Measurements from ENCODE around the gene KIAA0232.

The KIAA0232 gene

DNA sequence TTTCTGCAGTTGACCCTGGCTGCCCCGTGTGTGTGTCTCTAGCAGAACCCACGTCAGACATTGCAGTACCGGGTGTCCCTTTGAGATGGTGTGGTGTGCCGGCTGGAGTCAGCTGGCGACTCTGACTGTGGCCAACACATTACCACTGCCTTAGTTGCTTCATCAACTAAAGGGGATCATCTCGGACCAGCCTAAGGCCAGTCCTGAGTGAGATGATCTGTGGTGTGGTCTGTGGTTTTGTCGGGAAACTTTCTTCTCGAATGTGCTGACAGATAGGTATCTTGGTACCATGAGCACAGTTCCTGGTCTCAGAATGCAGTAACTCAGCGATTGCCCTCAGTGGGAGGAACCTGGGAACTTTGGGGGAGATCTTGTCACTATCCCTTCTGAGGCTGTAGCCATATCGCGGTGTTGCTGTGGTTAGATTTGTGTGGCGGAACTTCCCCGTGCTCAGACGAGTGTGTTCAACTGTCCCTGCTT, 142.9 kb downstream of the KIAA0232 start:
- Histone ChIP-seq H3K27ac (ENCODE audit: poor library complexity, severe bottlenecking) (no peak overlapping the region), H3K9me3 (ENCODE audit: severe bottlenecking) (no peaks in the 10 kb centered on the region), H3K4me1 (ENCODE audit: insufficient read depth, poor library complexity, severe bottlenecking) (no peaks in the 10 kb centered on the region), H3K4me3 (ENCODE audit: severe bottlenecking) (no peak overlapping the region), H3K36me3 (ENCODE audit: low read depth) (peaks cover 9% of the 10 kb centered on the region; the same call in 1 of the 2 replicates), H3K27me3 (ENCODE audit: insufficient read depth, poor library complexity, severe bottlenecking) (no peaks in the 10 kb centered on the region)
- TF ChIP-seq, protein P1, sequence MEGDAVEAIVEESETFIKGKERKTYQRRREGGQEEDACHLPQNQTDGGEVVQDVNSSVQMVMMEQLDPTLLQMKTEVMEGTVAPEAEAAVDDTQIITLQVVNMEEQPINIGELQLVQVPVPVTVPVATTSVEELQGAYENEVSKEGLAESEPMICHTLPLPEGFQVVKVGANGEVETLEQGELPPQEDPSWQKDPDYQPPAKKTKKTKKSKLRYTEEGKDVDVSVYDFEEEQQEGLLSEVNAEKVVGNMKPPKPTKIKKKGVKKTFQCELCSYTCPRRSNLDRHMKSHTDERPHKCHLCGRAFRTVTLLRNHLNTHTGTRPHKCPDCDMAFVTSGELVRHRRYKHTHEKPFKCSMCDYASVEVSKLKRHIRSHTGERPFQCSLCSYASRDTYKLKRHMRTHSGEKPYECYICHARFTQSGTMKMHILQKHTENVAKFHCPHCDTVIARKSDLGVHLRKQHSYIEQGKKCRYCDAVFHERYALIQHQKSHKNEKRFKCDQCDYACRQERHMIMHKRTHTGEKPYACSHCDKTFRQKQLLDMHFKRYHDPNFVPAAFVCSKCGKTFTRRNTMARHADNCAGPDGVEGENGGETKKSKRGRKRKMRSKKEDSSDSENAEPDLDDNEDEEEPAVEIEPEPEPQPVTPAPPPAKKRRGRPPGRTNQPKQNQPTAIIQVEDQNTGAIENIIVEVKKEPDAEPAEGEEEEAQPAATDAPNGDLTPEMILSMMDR (IDR thresholded peaks at IDR 0.05; ENCODE audit: poor library complexity, severe bottlenecking): no peak
- no peak for DNase-seq (ENCODE audit: low spot score)
- ATAC-seq (ENCODE audit: low read depth): no peak

DNA sequence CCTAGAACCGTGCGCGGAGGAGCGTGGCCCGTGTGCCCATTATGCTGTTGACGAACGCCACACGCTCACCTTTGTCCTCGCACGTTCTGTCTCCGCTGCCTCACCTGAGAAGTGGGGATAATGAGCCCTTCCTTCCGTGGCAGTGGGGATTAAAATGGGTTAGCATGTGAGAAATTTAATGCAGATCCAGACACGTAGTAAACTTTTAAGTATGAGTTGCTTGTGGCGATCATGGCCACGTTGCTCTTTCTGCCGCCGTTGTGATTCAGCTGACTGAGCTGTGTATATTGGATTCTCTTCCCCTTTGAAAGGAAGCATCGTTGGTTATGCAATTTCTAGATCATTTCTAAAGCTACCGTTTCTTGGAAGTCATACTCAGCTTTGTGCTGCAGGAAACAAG, 143.6 kb downstream of the KIAA0232 start:
- no peak overlapping the region for H3K27ac ChIP-seq (ENCODE audit: poor library complexity, severe bottlenecking)
- H3K4me1 ChIP-seq (ENCODE audit: insufficient read depth, poor library complexity, severe bottlenecking): no peaks in the 10 kb centered on the region
- peaks cover 9% of the 10 kb centered on the region; the same call in 1 of the 2 replicates for H3K36me3 ChIP-seq (ENCODE audit: low read depth)
- ATAC-seq (ENCODE audit: low read depth) (no peak), DNase-seq (ENCODE audit: low spot score) (no peak)
- no peak overlapping the region for H3K4me3 ChIP-seq (ENCODE audit: severe bottlenecking)
- H3K27me3 ChIP-seq (ENCODE audit: insufficient read depth, poor library complexity, severe bottlenecking): no peaks in the 10 kb centered on the region
- no peaks in the 10 kb centered on the region for H3K9me3 ChIP-seq (ENCODE audit: severe bottlenecking)
- TF ChIP-seq, protein P1 (IDR thresholded peaks at IDR 0.05; ENCODE audit: poor library complexity, severe bottlenecking): no peak

DNA sequence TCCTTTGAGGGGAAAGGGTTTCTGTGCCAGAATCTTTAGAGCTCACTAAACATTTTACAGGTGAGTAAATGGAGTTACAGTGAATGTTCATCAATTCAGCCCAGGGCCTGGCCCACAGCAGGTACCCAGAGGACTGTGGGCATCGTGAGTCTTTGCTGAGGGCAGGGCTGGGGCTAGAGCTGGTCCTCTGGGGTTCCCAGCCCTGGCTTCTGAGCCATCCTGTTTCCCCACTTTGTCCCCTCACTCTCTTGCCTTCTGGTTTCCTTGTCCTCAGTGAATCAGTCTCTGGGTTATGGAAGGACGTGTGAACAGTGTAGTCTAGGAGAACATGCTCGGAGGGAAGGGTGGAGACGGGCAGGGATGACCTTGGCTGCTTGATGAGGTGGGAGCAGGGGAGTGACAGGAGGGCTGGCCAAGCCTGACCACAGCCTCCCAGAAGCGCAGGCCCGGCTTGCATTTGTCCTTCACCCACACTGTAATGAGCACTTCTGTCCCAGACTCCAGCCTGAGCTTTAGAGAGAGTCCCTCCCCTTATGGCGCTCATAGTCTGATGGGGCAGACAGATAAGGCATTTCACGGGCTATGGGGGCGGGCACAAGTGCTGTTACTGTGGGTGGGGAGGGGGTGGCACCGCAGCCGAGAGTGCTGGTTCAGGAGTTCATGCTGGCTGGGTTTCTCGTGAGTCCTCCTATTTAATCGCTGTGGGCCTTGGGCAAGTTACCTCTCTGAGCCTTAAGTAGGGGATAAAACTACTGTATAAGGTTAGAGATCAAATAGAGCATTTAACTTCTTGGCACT, 144.4 kb downstream of the KIAA0232 start:
- no peak overlapping the region for H3K4me3 ChIP-seq (ENCODE audit: severe bottlenecking)
- H3K36me3 ChIP-seq (ENCODE audit: low read depth): peaks cover 9% of the 10 kb centered on the region; the same call in 1 of the 2 replicates
- H3K27me3 ChIP-seq (ENCODE audit: insufficient read depth, poor library complexity, severe bottlenecking): no peaks in the 10 kb centered on the region
- H3K27ac ChIP-seq (ENCODE audit: poor library complexity, severe bottlenecking): no peak overlapping the region
- TF ChIP-seq, protein P1 (IDR thresholded peaks at IDR 0.05; ENCODE audit: poor library complexity, severe bottlenecking): no peak
- DNase-seq (ENCODE audit: low spot score) (no peak), ATAC-seq (ENCODE audit: low read depth) (no peak)
- H3K4me1 ChIP-seq (ENCODE audit: insufficient read depth, poor library complexity, severe bottlenecking): no peaks in the 10 kb centered on the region
- no peaks in the 10 kb centered on the region for H3K9me3 ChIP-seq (ENCODE audit: severe bottlenecking)

DNA sequence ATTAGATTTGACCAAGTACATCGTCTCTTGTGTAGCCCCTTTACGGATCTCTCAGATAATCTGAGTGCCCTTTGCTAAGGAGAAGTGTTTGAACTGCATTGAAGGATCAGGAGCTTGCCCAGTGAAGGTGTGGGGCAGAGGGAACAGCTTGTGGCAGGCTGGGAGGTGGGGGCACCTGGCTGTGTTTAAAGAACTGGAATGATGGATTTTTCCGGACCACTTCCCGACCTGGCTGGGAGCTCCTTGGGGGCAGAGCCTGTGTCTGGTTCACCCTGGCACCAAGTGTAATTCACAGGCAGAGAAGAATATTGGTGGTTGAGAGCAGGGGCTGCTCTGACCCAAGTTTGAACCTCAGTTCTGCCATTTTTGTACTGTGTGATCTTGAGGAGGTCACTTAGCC, 145.6 kb downstream of the KIAA0232 start:
- DNase-seq (ENCODE audit: low spot score): no peak
- Histone ChIP-seq H3K9me3 (ENCODE audit: severe bottlenecking) (no peaks in the 10 kb centered on the region), H3K36me3 (ENCODE audit: low read depth) (peaks cover 9% of the 10 kb centered on the region; the same call in 1 of the 2 replicates), H3K27me3 (ENCODE audit: insufficient read depth, poor library complexity, severe bottlenecking) (no peaks in the 10 kb centered on the region), H3K4me3 (ENCODE audit: severe bottlenecking) (no peak overlapping the region), H3K4me1 (ENCODE audit: insufficient read depth, poor library complexity, severe bottlenecking) (no peaks in the 10 kb centered on the region), H3K27ac (ENCODE audit: poor library complexity, severe bottlenecking) (no peak overlapping the region)
- no peak for ATAC-seq (ENCODE audit: low read depth)
- TF ChIP-seq, protein P1 (IDR thresholded peaks at IDR 0.05; ENCODE audit: poor library complexity, severe bottlenecking): no peak

DNA sequence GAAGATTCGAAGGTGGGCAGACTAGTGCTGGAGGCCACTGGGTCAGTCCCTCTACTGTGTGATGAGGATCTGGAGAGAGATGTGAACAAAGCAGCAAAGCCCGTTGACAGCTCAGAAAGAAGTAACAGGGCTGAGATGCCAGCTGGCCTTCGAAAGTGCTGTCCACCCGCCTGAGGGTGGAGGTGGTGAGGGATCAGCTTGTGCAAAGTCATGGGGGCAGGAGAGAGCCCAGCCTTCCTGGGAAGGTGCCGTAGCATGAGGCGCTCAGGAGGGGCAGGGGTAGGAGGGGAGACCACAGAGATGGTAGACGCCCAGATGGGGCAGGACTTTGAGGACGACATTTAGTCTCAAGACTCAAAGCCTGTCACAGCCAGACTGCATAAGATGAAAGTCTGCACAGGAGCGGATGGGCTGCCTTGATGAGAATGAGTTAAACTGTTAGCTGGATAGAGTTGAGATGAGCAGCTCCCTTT, 146.8 kb downstream of the KIAA0232 start:
- TF ChIP-seq, protein P1 (IDR thresholded peaks at IDR 0.05; ENCODE audit: poor library complexity, severe bottlenecking): no peak
- H3K4me3 ChIP-seq (ENCODE audit: severe bottlenecking): no peak overlapping the region
- no peaks in the 10 kb centered on the region for H3K9me3 ChIP-seq (ENCODE audit: severe bottlenecking)
- no peaks in the 10 kb centered on the region for H3K27me3 ChIP-seq (ENCODE audit: insufficient read depth, poor library complexity, severe bottlenecking)
- DNase-seq (ENCODE audit: low spot score) (no peak), ATAC-seq (ENCODE audit: low read depth) (no peak)
- H3K27ac ChIP-seq (ENCODE audit: poor library complexity, severe bottlenecking): no peak overlapping the region
- H3K36me3 ChIP-seq (ENCODE audit: low read depth): no peaks in the 10 kb centered on the region
- no peaks in the 10 kb centered on the region for H3K4me1 ChIP-seq (ENCODE audit: insufficient read depth, poor library complexity, severe bottlenecking)

Data from RWPE2 (cell line).